ENCODE results near the gene TSPAN1. TPM values are rescaled to one million over a fixed set of nuclear protein-coding genes. Genes with fewer than 3 reads are reported as not detected.

The TSPAN1 gene
- polyA plus RNA-seq, 4 donors = 1.6 to 88.0 (median 72.3) TPM

- no peak for DNase-seq (ENCODE audit: low read depth in 4 of 4, low spot score in 3 of 4)
Measured at GRCh38 chr1:46158312-46159281, 16.3 kb upstream of the TSPAN1 start.

GRCh38 chr1:46159516-46159915, 15.4 kb upstream of the TSPAN1 start:
- DNase-seq (ENCODE audit: low read depth in 4 of 4, low spot score in 3 of 4) = no peak

- no peak for DNase-seq (ENCODE audit: low read depth in 4 of 4, low spot score in 3 of 4)
Measured at GRCh38 chr1:46160212-46160611, 14.7 kb upstream of the TSPAN1 start.

GRCh38 chr1:46166521-46167462, 8.1 kb upstream of the TSPAN1 start:
- no peak for DNase-seq (ENCODE audit: low read depth in 4 of 4, low spot score in 3 of 4)

- DNase-seq (ENCODE audit: low read depth in 4 of 4, low spot score in 3 of 4) = no peak
Measured at GRCh38 chr1:46168477-46168876, 6.4 kb upstream of the TSPAN1 start.

- DNase-seq (ENCODE audit: low read depth in 4 of 4, low spot score in 3 of 4) = no peak
Measured at GRCh38 chr1:46169811-46170454, 5.0 kb upstream of the TSPAN1 start.

GRCh38 chr1:46171351-46171750, 3.5 kb upstream of the TSPAN1 start:
- no peak for DNase-seq (ENCODE audit: low read depth in 4 of 4, low spot score in 3 of 4)

GRCh38 chr1:46171871-46172270, 3.0 kb upstream of the TSPAN1 start:
- no peak for DNase-seq (ENCODE audit: low read depth in 4 of 4, low spot score in 3 of 4)

GRCh38 chr1:46172321-46172720, 2.6 kb upstream of the TSPAN1 start:
- DNase-seq (ENCODE audit: low read depth in 4 of 4, low spot score in 3 of 4) = no peak

GRCh38 chr1:46173361-46173856, 1.5 kb upstream of the TSPAN1 start:
- no peak for DNase-seq (ENCODE audit: low read depth in 4 of 4, low spot score in 3 of 4)

GRCh38 chr1:46175243-46175642, 356 bp downstream of the TSPAN1 start:
- no peak for DNase-seq (ENCODE audit: low read depth in 4 of 4, low spot score in 3 of 4)

GRCh38 chr1:46176211-46176865, 1.5 kb downstream of the TSPAN1 start, which contains the start of gene P3R3URF:
Gene P3R3URF, minus strand, starts transcription at chr1:46176488. Its CDS starts 17 bp downstream, at chr1:46176471.
- DNase-seq (ENCODE audit: low read depth in 4 of 4, low spot score in 3 of 4) = no peak

GRCh38 chr1:46179138-46180081, 4.5 kb downstream of the TSPAN1 start:
- DNase-seq (ENCODE audit: low read depth in 4 of 4, low spot score in 3 of 4) = peak in 2 of 4 donors; percentile 79

GRCh38 chr1:46180082-46180616, 5.3 kb downstream of the TSPAN1 start:
- no peak for DNase-seq (ENCODE audit: low read depth in 4 of 4, low spot score in 3 of 4)

- no peak for DNase-seq (ENCODE audit: low read depth in 4 of 4, low spot score in 3 of 4)
Measured at GRCh38 chr1:46181343-46182260, 6.7 kb downstream of the TSPAN1 start.

- no peak for DNase-seq (ENCODE audit: low read depth in 4 of 4, low spot score in 3 of 4)
Measured at GRCh38 chr1:46183079-46183847, 8.4 kb downstream of the TSPAN1 start.
